ENCODE measurements around the gene EIF5A. TPM values are rescaled to one million over a fixed set of nuclear protein-coding genes. Genes with fewer than 3 reads are reported as not detected.

Gene EIF5A
- total RNA-seq, 1 experiment from 2014 or later, result 1,142 TPM

- ChIA-PET CTCF (interaction anchor here (0.7 to 6.0 kb wide), 3 partner anchors 62 to 85 kb away, joined by 4 to 57 read pairs (median 8); partner anchors contain the start of gene TMEM102), POLR2A (interaction anchor here (0.6 to 7.3 kb wide), 28 partner anchors 14 to 781 kb away, joined by 3 to 76 read pairs (median 4); partner anchors contain the start of genes ACADVL, ACAP1, DLG4 and GABARAP)
- Mint-ChIP-seq H3K36me3 (ENCODE audit: insufficient read depth, unreplicated experiment) (peaks cover 24% of the 10 kb centered on the region), H3K4me3 (ENCODE audit: unreplicated experiment) (peak within 1 kb of the TSS; percentile 85), H3K4me1 (ENCODE audit: insufficient read depth, unreplicated experiment) (peaks cover 17% of the 10 kb centered on the region), H3K9me3 (ENCODE audit: unreplicated experiment) (no peaks in the 10 kb centered on the region), H3K27ac (ENCODE audit: low read depth, unreplicated experiment) (peak within 1 kb of the TSS; percentile 93), H3K27me3 (ENCODE audit: insufficient read depth, unreplicated experiment) (no peaks in the 10 kb centered on the region)
- TF ChIP-seq CTCF (IDR thresholded peaks at IDR 0.05; ENCODE audit: unreplicated experiment), result no peak
- BruUV-seq (replicated peaks), result no TSS peak
- intact Hi-C loops (cut with micrococcal nuclease), result loop anchor here (5.0 to 10.0 kb wide), 2 partner anchors 130 to 333 kb away; partner anchors contain the start of genes POLR2A, SLC35G6, TP53 and WRAP53
- peak; percentile 89 for DNase-seq (ENCODE audit: unreplicated experiment)
Observed at GRCh38 chr17:7351665-7352502, 44.5 kb downstream of the EIF5A start, which contains the start of gene KCTD11. TSS of gene KCTD11 (plus strand) at chr17:7352162.

GRCh38 chr17:7352503-7352889, 45.1 kb downstream of the EIF5A start:
- no peak for DNase-seq (ENCODE audit: unreplicated experiment)
- Mint-ChIP-seq H3K27ac (ENCODE audit: low read depth, unreplicated experiment) (peak overlapping the region; percentile 93), H3K4me1 (ENCODE audit: insufficient read depth, unreplicated experiment) (peaks cover 17% of the 10 kb centered on the region), H3K9me3 (ENCODE audit: unreplicated experiment) (no peaks in the 10 kb centered on the region), H3K4me3 (ENCODE audit: unreplicated experiment) (peak overlapping the region; percentile 85), H3K27me3 (ENCODE audit: insufficient read depth, unreplicated experiment) (no peaks in the 10 kb centered on the region), H3K36me3 (ENCODE audit: insufficient read depth, unreplicated experiment) (peaks cover 24% of the 10 kb centered on the region)
- intact Hi-C loops (cut with micrococcal nuclease), result loop anchor here (5.0 to 10.0 kb wide), 2 partner anchors 130 to 332 kb away; partner anchors contain the start of genes POLR2A, SLC35G6, TP53 and WRAP53
- ChIA-PET POLR2A (interaction anchor here (0.6 to 7.3 kb wide), 9 partner anchors 23 to 335 kb away, joined by 3 to 76 read pairs (median 10); partner anchors contain the start of genes GPS2, NEURL4, TMEM102 and TMEM256), CTCF (interaction anchor here (0.6 to 6.0 kb wide), 5 partner anchors 8 to 161 kb away, joined by 3 to 57 read pairs (median 4); partner anchors contain the start of gene TMEM102)
- TF ChIP-seq CTCF (IDR thresholded peaks at IDR 0.05; ENCODE audit: unreplicated experiment), result peak; percentile 53
- TSS peak; percentile 56 for BruUV-seq (replicated peaks)

- DNase-seq (ENCODE audit: unreplicated experiment), result no peak
- H3K36me3 Mint-ChIP-seq (ENCODE audit: insufficient read depth, unreplicated experiment), result peaks cover 22% of the 10 kb centered on the region
- H3K27ac Mint-ChIP-seq (ENCODE audit: low read depth, unreplicated experiment), result peak overlapping the region; percentile 93
- intact Hi-C loops (cut with micrococcal nuclease), result loop anchor here (5.0 to 10.0 kb wide), 2 partner anchors 129 to 332 kb away; partner anchors contain the start of genes POLR2A, SLC35G6, TP53 and WRAP53
- H3K4me1 Mint-ChIP-seq (ENCODE audit: insufficient read depth, unreplicated experiment), result peaks cover 17% of the 10 kb centered on the region
- CTCF ChIA-PET, result interaction anchor here (0.6 to 6.0 kb wide), 10 partner anchors 9 to 307 kb away, joined by 3 to 57 read pairs (median 4); partner anchors contain the start of gene TMEM102
- peak overlapping the region; percentile 85 for H3K4me3 Mint-ChIP-seq (ENCODE audit: unreplicated experiment)
- no peak for TF ChIP-seq CTCF (IDR thresholded peaks at IDR 0.05; ENCODE audit: unreplicated experiment)
- BruUV-seq (replicated peaks), result no TSS peak
- H3K27me3 Mint-ChIP-seq (ENCODE audit: insufficient read depth, unreplicated experiment), result no peaks in the 10 kb centered on the region
- H3K9me3 Mint-ChIP-seq (ENCODE audit: unreplicated experiment), result no peaks in the 10 kb centered on the region
- POLR2A ChIA-PET, result interaction anchor here (0.7 to 7.3 kb wide), 16 partner anchors 23 to 490 kb away, joined by 3 to 76 read pairs (median 12); partner anchors contain the start of genes CD68, GPS2, NEURL4 and PLSCR3
Observed at GRCh38 chr17:7352910-7353635, 45.6 kb downstream of the EIF5A start.

Data from MCF 10A (cell line).